ENCODE measurements around the gene EIF6. TPM values are rescaled to one million over a fixed set of nuclear protein-coding genes. Genes with fewer than 3 reads are reported as not detected.

Gene EIF6
- total and polyA plus RNA-seq, 4 donors, result 60.8 to 160 (median 106) TPM

DNA sequence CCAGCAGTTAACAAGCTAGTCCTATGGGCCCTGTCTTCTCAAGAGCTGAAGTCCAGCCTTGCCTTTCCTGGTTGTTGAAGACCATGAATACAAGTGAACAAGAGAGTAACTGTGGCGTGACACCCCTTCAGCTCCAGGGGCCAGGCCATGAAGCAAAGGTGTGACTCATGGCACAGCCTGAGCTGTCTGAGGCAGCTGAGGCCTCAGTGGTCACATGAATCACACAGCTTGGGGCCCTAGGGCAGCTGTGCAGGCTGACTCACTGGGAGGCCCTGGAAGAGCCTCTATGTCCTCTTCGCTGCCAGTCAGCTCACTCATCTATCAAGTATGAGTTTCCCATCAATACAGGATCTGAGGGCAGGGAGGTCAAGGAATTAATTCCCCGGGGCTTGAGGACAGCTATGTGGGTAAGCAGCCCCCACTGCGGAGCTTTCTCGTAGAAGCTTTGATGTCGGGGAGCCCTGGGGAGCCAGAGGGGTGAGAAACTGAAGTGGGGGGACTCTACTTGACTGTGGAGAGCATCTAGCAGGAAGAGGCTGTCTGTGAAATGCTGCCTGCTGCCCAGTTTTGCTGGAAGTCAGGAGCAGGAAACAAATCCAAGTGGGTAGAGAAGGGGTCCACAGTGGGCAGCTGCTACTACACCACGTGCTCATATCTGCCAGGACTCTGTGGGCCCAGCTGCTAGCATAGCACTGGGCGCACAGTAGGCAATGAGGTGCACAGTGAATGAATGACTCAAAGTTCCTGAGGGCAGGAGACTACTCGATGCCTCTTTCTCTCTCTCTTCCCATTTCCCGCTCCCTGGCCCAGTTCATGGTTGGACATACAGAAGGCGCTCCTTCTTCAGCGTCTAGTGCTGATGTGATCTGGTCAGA is 21.3 kb upstream of the EIF6 start:
- no peak for TF ChIP-seq HNF4G (IDR thresholded peaks at IDR 0.05)
- TF ChIP-seq ZBTB33 (IDR thresholded peaks at IDR 0.05), result no peak
- TF ChIP-seq REST (IDR thresholded peaks at IDR 0.05), result no peak
- TF ChIP-seq HNF4A (conservative IDR thresholded peaks at IDR 0.05), result no peak
- no peak for TF ChIP-seq JUND (IDR thresholded peaks at IDR 0.05)
- peaks cover 0 to 25% (median 19%) of the 10 kb centered on the region in 4 donors for H3K4me1 ChIP-seq (ENCODE audit: control insufficient read depth in 4 of 4, insufficient read depth in 4 of 4, low read length in 3 of 4)
- no peak overlapping the region for H3K4me3 ChIP-seq (ENCODE audit: low read depth in 1 of 3, low read length in 3 of 3)
- peaks cover 0 to 6% (median 0%) of the 10 kb centered on the region in 4 donors for H3K36me3 ChIP-seq (ENCODE audit: control insufficient read depth in 4 of 4, insufficient read depth in 3 of 4, low read depth in 1 of 4, low read length in 3 of 4)
- H3K9ac ChIP-seq (ENCODE audit: low read depth in 1 of 2, low read length in 2 of 2), result no peak overlapping the region
- no peaks in the 10 kb centered on the region for H3K9me3 ChIP-seq (ENCODE audit: control insufficient read depth in 4 of 4, low read length in 3 of 4)
- WGBS, result 93% methylated on average over 12 of the region's 12 CpGs
- H3K27ac ChIP-seq (ENCODE audit: low read depth in 1 of 2, low read length in 2 of 2), result no peak overlapping the region
- no peak for DNase-seq (ENCODE audit: low spot score)
- no peaks in the 10 kb centered on the region for H3K27me3 ChIP-seq (ENCODE audit: control insufficient read depth in 4 of 4, insufficient read depth in 4 of 4, low read length in 3 of 4)

DNA sequence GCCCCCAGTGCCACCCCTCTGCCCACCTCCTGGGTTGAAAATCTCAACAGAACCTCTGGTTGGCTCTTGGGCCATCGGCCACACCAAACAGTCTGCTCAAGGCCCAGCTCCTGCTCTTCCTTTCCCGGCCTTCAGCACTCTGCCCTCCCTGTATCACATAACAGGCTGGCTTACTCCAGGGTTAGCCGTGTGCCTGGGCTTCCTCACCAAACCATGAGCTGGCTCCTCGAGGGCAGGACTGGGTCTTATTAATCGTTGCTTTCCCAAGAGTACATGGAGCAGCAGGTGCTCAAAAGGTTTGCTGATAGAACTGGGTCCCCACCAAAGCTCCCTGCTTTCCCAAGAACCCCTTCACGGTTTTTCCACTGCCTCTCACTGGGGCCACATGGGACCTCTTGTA is 20.4 kb upstream of the EIF6 start:
- WGBS, result 94% methylated on average over 6 of the region's 6 CpGs
- Histone ChIP-seq H3K27ac (ENCODE audit: low read depth in 1 of 2, low read length in 2 of 2) (no peak overlapping the region), H3K36me3 (ENCODE audit: control insufficient read depth in 4 of 4, insufficient read depth in 3 of 4, low read depth in 1 of 4, low read length in 3 of 4) (peaks cover 0 to 6% (median 0%) of the 10 kb centered on the region in 4 donors), H3K9me3 (ENCODE audit: control insufficient read depth in 4 of 4, low read length in 3 of 4) (no peaks in the 10 kb centered on the region), H3K4me3 (ENCODE audit: low read depth in 1 of 3, low read length in 3 of 3) (no peak overlapping the region), H3K9ac (ENCODE audit: low read depth in 1 of 2, low read length in 2 of 2) (no peak overlapping the region), H3K27me3 (ENCODE audit: control insufficient read depth in 4 of 4, insufficient read depth in 4 of 4, low read length in 3 of 4) (no peaks in the 10 kb centered on the region), H3K4me1 (ENCODE audit: control insufficient read depth in 4 of 4, insufficient read depth in 4 of 4, low read length in 3 of 4) (peaks cover 0 to 25% (median 19%) of the 10 kb centered on the region in 4 donors)
- TF ChIP-seq REST (IDR thresholded peaks at IDR 0.05), result no peak
- no peak for TF ChIP-seq RXRA (IDR thresholded peaks at IDR 0.05)
- TF ChIP-seq SP1 (IDR thresholded peaks at IDR 0.05), result no peak
- no peak for TF ChIP-seq HNF4A (conservative IDR thresholded peaks at IDR 0.05)
- no peak for TF ChIP-seq EGR1 (IDR thresholded peaks at IDR 0.05; ENCODE audit: low read depth in 2 of 2)
- TF ChIP-seq RAD21 (IDR thresholded peaks at IDR 0.05), result no peak
- TF ChIP-seq CTCF (IDR thresholded peaks at IDR 0.05; ENCODE audit: low read depth, low read length, missing input control), result no peak
- no peak for DNase-seq (ENCODE audit: low spot score)

Measured in liver (tissue), 9 donors.